Measurements from ENCODE around the gene ZMYND12. TPM values are rescaled to one million over a fixed set of nuclear protein-coding genes. Genes with fewer than 3 reads are reported as not detected.
"Not testable (repeated sequence)": the region's sequence is repeated elsewhere in the genome, so short reads cannot be mapped to it uniquely, and the experiment has no call there.

ZMYND12 gene
- total RNA-seq, 1 experiment from 2014 or later: 0.28 TPM

GRCh38 chr1:42480921-42481320, 25.1 kb upstream of the ZMYND12 start:
- BruUV-seq (replicated peaks): no TSS peak
- H3K36me3 ChIP-seq (ENCODE audit: insufficient read depth, low read length, poor library complexity, severe bottlenecking): no peaks in the 10 kb centered on the region
- H3K4me3 ChIP-seq (ENCODE audit: low read depth, low read length, poor library complexity, severe bottlenecking): no peak overlapping the region
- DNase-seq (ENCODE audit: low spot score): no peak
- no peaks in the 10 kb centered on the region for H3K4me1 ChIP-seq (ENCODE audit: insufficient read depth, low read length, poor library complexity, severe bottlenecking)
- no peaks in the 10 kb centered on the region for H3K9me3 ChIP-seq (ENCODE audit: low read depth, low read length, poor library complexity, severe bottlenecking)
- POLR2A ChIA-PET (ENCODE audit: low non-redundant PET): no interaction called here
- no peak overlapping the region for H3K27ac ChIP-seq (ENCODE audit: low read depth, low read length, poor library complexity, severe bottlenecking)
- TF ChIP-seq EZH2 (IDR thresholded peaks at IDR 0.05; ENCODE audit: borderline replicate concordance, low read depth, low read length, poor library complexity, severe bottlenecking): no peak
- no peak for TF ChIP-seq CTCF (conservative IDR thresholded peaks at IDR 0.05; ENCODE audit: low read depth, low read length)
- CTCF ChIA-PET: no interaction called here
- no peaks in the 10 kb centered on the region for H3K27me3 ChIP-seq (replicated peaks; ENCODE audit: insufficient read depth, low read depth, low read length, poor library complexity)
- intact Hi-C loops (cut with micrococcal nuclease; ENCODE audit: unreplicated experiment): no loop called here

GRCh38 chr1:42479621-42480020, 23.8 kb upstream of the ZMYND12 start:
- no TSS peak for BruUV-seq (replicated peaks)
- TF ChIP-seq CTCF (conservative IDR thresholded peaks at IDR 0.05; ENCODE audit: low read depth, low read length): peak; percentile 32; the same call in 1 of the 2 replicates
- TF ChIP-seq EZH2 (IDR thresholded peaks at IDR 0.05; ENCODE audit: borderline replicate concordance, low read depth, low read length, poor library complexity, severe bottlenecking): no peak
- no peaks in the 10 kb centered on the region for H3K36me3 ChIP-seq (ENCODE audit: insufficient read depth, low read length, poor library complexity, severe bottlenecking)
- peak; percentile 52 for DNase-seq (ENCODE audit: low spot score)
- no peak overlapping the region for H3K27ac ChIP-seq (ENCODE audit: low read depth, low read length, poor library complexity, severe bottlenecking)
- no peaks in the 10 kb centered on the region for H3K27me3 ChIP-seq (replicated peaks; ENCODE audit: insufficient read depth, low read depth, low read length, poor library complexity)
- H3K9me3 ChIP-seq (ENCODE audit: low read depth, low read length, poor library complexity, severe bottlenecking): no peaks in the 10 kb centered on the region
- ChIA-PET POLR2A (ENCODE audit: low non-redundant PET) (no interaction called here), CTCF (interaction anchor here (0.6 kb wide), 2 partner anchors 25 to 250 kb away, joined by 4 to 9 read pairs; no protein-coding TSS in a partner anchor)
- no peaks in the 10 kb centered on the region for H3K4me1 ChIP-seq (ENCODE audit: insufficient read depth, low read length, poor library complexity, severe bottlenecking)
- intact Hi-C loops (cut with micrococcal nuclease; ENCODE audit: unreplicated experiment): no loop called here
- H3K4me3 ChIP-seq (ENCODE audit: low read depth, low read length, poor library complexity, severe bottlenecking): no peak overlapping the region

- no peak overlapping the region for H3K4me3 ChIP-seq (ENCODE audit: low read depth, low read length, poor library complexity, severe bottlenecking)
- H3K27ac ChIP-seq (ENCODE audit: low read depth, low read length, poor library complexity, severe bottlenecking): no peak overlapping the region
- TF ChIP-seq CTCF (conservative IDR thresholded peaks at IDR 0.05; ENCODE audit: low read depth, low read length) (no peak), EZH2 (IDR thresholded peaks at IDR 0.05; ENCODE audit: borderline replicate concordance, low read depth, low read length, poor library complexity, severe bottlenecking) (no peak)
- H3K27me3 ChIP-seq (replicated peaks; ENCODE audit: insufficient read depth, low read depth, low read length, poor library complexity): no peaks in the 10 kb centered on the region
- no peaks in the 10 kb centered on the region for H3K36me3 ChIP-seq (ENCODE audit: insufficient read depth, low read length, poor library complexity, severe bottlenecking)
- no peaks in the 10 kb centered on the region for H3K9me3 ChIP-seq (ENCODE audit: low read depth, low read length, poor library complexity, severe bottlenecking)
- intact Hi-C loops (cut with micrococcal nuclease; ENCODE audit: unreplicated experiment): no loop called here
- ChIA-PET CTCF (no interaction called here), POLR2A (ENCODE audit: low non-redundant PET) (no interaction called here)
- DNase-seq (ENCODE audit: low spot score): no peak
- BruUV-seq (replicated peaks): no TSS peak
- no peaks in the 10 kb centered on the region for H3K4me1 ChIP-seq (ENCODE audit: insufficient read depth, low read length, poor library complexity, severe bottlenecking)
These were observed 22.0 kb upstream of the ZMYND12 start for GRCh38 chr1:42477775-42478174.

- H3K27ac ChIP-seq (ENCODE audit: low read depth, low read length, poor library complexity, severe bottlenecking); intact Hi-C loops (cut with micrococcal nuclease; ENCODE audit: unreplicated experiment); BruUV-seq (replicated peaks); POLR2A ChIA-PET (ENCODE audit: low non-redundant PET); H3K4me3 ChIP-seq (ENCODE audit: low read depth, low read length, poor library complexity, severe bottlenecking); H3K36me3 ChIP-seq (ENCODE audit: insufficient read depth, low read length, poor library complexity, severe bottlenecking); CTCF ChIA-PET; H3K9me3 ChIP-seq (ENCODE audit: low read depth, low read length, poor library complexity, severe bottlenecking); H3K4me1 ChIP-seq (ENCODE audit: insufficient read depth, low read length, poor library complexity, severe bottlenecking); H3K27me3 ChIP-seq (replicated peaks; ENCODE audit: insufficient read depth, low read depth, low read length, poor library complexity); DNase-seq (ENCODE audit: low spot score): not testable (repeated sequence)
These were observed 21.5 kb upstream of the ZMYND12 start for GRCh38 chr1:42477354-42477753.

All from A673 (cell line).